NCI-H128 (cell line): Measurements from ENCODE around the gene TK1.

Experiments used
- DNase-seq: peaks from one replicate; lab custom pipeline; 2025; ENCODE audit not compliant: unreplicated experiment; lab: John Stamatoyannopoulos, UW

TK1 gene

DNA sequence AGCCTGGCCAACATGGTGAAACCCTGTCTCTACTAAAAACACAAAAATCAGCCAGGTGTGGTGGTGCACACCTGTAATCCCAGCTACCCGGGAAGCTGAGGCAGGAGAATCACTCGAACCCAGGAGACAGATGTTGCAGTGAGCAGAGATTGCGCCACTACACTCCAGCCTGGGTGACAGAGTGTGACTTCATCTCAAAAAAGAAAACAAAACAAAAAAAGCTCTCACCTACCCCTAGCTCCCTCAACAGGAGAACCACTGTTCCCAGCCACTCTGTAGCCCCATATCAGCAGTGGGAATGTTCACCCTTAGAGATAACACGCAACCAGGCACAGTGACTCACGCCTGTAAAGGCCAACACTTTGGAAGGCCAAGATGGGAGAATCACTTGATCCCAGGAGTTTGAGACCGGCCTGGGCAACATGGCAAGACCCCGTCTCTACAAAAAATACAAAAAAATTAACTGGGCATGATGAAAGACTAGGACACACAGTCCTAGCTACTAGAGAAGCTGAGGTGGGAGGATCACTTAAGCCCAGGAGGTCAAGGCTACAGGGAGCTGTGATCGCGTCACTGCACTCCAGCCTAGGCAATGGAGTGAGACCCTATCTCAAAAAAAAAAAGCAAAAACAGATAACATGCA lies 50.9 kb downstream of the TK1 start:
- no peak for DNase-seq

DNA sequence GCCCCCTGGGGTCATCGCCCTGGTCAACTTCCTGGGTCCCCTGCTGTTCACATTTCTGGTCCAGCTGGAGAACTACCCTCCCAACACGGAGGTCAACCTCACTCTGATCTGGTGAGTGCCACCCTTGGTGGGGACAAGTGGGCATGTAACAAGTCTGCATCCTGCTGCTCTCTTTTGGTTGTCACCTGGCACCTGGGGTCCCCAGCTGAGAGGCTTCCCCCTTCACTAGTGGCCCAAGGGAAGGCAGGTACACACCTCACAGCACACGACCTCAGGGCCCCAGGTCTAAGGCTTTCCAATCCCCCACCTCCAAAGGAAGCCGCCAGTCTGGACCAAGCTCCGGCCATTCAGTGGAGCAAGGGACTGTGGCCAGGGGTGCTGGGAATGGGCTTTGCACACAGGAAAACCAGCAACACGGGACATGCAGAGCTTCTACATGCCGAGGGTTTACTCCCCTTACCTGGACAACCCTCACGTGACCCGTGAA lies 51.9 kb downstream of the TK1 start:
- no peak for DNase-seq

DNA sequence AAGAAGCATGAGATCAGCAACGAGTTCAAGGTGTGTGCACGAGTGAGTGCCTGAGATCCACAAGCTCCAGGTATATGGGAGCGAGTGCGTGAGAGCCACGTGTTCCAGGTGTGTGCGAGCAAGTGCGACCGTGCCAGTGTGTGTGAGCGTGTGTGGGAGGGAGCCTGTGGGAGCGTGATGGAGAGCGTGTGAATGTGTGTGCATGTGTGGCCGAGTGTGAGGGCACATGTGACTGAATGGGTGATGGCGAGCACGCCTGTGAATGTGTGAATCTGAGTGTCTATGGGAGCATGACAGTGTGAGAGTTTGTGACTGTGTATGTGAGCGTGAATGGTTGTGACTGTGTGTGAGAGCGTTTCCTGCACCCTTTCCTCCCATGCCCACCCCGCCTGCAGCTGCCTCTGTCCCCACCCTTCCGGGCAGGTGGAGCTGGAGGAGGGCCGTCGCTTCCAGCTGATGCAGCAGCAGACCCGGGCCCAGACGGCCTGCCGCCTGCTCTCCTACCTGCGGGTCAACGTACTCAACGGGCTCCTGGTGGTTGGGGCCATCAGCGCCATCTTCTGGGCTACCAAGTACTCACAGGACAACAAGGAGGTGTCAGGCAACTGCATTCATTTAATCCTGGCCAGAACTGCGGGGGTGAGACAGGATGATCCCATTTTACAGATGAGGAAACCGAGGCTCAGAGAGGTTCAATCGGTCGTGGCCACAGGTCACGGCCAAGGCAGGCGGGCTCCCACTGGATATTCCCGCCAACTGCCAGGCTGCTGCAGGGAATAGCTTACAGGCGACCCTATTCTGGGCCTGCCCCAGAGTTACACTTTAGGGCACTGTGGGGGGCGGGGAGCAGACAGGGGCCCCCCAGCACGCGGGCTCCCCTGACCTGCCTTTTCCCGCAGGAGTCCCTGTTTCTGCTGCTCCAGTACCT lies 52.6 kb downstream of the TK1 start:
- DNase-seq = no peak

- DNase-seq = no peak
These were observed 53.5 kb downstream of the TK1 start for GRCh38 chr17:78133179-78133951.

DNA sequence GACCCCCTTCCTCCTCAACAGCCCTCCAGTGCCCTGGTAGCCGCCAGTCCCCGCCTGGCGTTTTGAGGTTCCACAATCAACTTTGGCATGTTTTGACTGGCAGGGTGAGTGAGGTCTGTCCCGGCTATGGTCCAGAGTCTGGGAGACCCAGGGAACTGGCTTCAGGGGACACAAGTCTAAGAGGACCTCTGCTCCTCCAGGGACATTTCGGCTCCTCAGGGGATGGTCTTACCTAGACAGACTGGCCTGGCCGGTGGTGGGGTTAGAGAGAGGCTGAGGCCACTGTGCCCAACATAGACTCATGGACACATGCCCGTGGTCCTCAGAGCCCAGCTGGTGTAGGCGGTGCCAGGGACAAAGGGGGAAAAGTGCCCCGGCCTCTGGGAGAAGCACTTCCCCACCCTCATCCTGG lies 54.1 kb downstream of the TK1 start:
- no peak for DNase-seq

DNA sequence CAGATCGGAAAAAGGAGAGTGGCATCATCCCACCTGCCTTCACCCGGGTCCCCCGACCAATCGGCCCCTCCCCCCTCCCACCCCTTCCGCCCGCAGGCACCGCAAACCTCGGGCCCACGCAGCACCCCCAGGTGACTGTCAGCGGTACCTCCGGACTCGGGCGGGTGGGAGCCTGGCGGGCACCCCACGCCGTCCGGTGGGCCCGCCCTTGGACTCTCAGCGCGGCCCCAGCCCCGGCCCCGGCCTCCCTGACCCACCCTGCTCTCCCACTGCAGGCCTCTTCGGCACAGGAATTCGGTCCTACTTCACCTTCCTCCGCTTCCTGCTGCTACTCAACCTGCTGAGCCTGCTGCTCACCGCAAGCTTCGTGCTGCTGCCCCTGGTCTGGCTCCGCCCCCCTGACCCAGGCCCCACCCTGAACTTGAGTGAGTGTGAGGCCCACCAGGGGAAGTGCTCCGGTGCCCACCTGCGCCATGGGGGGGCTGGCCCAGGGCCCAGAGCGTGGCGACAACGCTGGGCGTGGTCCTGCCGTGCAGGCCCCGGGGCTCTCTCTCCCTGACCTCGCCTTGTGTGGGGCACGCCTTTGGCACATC lies 54.7 kb downstream of the TK1 start:
- no peak for DNase-seq

DNA sequence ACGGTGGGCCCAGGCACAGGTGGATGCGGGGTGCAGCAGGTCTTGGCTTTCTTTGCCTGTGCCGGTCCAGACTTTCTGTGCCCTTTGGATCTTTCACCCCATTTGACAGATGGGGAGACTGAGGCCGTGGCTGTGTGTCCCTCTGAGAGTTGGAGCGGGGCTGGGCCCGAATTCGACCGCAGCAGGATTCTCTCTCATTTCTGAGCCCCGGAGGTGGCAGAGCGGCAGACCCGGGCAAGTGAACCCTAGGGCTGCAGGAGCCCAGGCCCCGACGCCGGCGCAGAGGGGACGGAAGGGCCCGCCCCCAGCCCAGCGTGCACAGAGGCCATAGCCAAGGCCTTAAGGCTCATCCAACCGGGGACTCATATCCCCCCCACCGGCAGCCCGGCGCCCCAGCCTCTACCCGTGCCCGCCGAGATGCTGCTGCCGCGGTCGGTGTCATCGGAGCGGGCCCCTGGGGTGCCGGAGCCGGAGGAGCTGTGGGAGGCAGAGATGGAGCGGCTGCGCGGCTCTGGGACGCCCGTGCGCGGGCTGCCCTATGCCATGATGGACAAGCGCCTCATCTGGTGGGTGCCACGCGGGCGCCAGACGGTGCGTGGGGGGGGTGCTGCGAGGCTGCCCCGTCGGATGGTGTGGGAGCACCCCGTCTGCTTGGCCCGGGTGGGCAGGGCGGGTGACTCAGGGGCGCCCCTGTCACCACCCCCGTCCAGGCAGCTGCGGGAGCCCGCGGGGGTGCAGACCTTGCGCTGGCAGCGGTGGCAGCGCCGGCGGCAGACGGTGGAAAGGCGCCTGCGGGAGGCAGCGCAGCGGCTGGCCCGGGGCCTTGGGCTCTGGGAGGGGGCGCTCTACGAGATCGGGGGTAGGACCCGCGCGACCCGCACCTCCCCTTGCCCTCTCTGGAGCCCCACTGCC lies 55.4 kb downstream of the TK1 start:
- no peak for DNase-seq

GRCh38 chr17:78130437-78131101 lies 56.3 kb downstream of the TK1 start, which contains the start of gene TMC8:
TSS of gene TMC8 (plus strand) at chr17:78130771. CDS start at chr17:78131589, 818 bp downstream.
- DNase-seq = no peak

DNA sequence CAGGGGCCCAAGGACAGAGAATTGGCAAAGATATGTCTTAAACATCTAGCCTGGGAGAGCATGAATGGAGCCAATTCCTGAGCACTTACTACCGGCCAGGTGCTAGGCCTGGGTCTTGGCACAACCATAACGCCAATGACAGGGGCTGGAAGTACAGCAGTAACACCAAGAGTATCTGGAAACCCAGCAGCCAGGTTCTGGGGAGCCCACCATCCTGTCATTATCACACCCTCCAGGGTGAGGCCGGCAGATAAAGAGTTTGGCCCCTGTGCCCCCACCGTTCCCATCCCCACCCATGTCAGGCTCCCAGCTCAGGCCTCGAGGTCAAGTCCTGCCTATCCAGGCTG lies 56.8 kb downstream of the TK1 start:
- no peak for DNase-seq

GRCh38 chr17:78129351-78130089 lies 57.3 kb downstream of the TK1 start:
- no peak for DNase-seq

GRCh38 chr17:78128551-78129350 lies 58.1 kb downstream of the TK1 start, which contains the start of gene TMC6:
TSS of gene TMC6 (minus strand) at chr17:78128755. CDS start at chr17:78126832, 1,923 bp downstream.
- DNase-seq = no peak

DNA sequence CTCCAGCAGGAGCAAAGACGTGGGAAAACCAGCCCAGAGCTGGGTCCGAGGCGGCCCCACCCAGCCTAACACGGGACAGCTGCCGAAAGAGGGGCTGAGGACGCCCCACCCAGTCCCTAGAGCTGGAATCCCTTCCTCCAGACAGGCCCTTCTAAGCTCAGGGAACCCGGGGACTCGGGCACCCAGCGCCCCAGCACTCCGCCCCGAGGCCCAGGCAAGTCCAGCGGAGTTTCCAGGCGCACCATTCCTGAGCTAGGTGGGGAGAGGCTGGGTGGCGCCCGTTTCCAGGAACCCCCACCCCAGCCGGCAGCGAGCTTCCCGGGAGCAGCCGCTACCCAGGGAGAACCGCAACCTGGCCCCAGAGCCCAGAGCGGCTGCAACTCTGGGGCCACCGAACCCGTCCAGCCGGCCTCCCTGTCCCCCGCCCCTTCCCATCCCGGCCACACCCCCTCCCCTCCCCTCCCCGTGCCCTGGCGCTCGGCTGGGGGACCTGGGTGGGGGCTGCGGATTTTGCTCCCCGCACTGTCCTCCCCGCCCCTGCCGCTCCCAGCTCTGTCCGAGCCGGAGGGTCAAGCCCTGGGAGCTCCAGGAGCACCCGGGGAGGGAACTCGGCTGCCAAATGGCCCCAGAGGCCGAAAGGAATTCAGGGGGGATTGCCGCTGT lies 58.8 kb downstream of the TK1 start:
- no peak for DNase-seq

DNA sequence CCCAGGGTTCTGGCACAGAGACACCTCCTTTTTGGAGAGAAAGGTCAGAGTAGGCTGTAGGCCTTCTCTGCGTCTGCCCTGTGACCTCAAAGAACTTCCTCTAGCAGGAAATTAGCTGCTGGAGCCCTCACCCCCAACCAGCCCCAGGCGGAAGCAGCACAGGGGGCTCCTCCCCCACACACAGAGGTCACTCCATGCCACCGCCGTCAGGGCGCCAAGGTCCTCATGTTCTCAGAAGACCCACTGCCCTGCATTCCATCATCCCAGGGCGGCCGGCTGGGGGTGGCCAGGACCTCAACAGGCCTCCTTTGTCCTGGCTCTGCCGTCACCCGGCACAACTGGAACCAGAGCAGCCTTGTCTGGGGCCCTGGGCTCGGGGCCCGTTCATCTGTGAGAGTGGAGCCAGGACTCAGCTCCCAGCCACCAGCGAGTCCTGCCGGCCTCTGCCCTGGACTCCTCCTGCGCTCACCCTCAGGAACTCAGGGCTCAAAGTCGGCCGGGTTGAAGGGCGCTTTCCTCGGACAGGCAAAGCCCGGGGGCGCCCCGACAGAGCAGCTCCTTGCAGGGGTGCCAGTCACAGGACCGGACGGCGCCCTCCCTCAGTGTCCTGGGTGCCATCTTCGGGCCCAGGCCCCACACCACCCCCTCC lies 59.5 kb downstream of the TK1 start:
- no peak for DNase-seq

GRCh38 chr17:78126895-78127238 lies 60.0 kb downstream of the TK1 start:
- DNase-seq = no peak

DNA sequence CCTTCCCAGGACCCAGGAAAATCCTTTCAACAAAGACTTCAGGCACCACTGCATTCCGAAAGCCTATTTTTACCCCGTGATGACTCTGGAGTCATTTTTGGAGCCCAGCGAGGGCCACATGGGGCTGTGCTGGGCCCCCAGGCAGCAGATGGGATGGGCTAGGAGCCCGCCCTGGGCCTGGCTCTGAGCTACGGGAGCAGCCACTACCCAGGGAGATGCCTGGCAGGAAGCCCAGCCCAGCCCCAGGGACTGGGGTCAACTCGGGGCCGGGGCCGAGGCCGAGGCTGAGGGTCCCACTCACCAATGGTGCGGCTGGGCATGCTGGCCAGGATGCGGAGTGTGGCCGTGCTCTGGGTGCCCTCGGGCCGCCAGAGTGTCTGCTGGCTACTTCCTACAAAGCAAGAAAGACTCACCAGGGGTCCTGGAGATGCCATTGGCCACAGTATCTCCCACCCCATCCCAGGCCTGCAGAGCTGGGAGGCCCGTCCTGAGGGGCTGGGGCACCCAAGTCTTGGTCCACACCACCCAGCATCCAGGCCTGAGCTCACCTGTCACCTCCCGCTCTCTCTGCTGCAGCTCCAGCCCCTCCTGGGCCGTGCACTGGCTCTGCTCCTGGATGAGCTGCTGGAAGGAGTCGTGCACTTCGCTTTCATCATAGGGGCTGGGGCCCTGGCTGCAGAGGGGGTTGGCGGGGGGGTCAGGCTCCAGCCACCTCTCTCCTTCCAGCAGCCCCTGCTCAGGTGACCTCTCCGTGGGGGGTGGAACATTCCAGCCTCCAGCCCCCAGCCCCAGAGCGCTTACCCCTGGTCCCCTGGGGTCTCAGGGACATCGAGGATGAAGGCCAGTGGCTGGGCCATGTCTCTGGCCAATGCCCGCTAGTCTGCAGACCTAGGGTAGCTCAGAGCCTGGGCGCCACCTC lies 60.6 kb downstream of the TK1 start:
- DNase-seq = no peak
